GM12872 (cell line): ENCODE results near the gene NCBP3.

Source experiments
- TF ChIP-seq, protein P1 (sequence below): IDR thresholded peaks from 3 replicates; pipeline ENCODE4 v1.5.1; 2011; ENCODE audit warnings: low read depth, mild to moderate bottlenecking, low read length, moderate library complexity; ENCODE audit not compliant: insufficient read depth

The NCBP3 gene

DNA sequence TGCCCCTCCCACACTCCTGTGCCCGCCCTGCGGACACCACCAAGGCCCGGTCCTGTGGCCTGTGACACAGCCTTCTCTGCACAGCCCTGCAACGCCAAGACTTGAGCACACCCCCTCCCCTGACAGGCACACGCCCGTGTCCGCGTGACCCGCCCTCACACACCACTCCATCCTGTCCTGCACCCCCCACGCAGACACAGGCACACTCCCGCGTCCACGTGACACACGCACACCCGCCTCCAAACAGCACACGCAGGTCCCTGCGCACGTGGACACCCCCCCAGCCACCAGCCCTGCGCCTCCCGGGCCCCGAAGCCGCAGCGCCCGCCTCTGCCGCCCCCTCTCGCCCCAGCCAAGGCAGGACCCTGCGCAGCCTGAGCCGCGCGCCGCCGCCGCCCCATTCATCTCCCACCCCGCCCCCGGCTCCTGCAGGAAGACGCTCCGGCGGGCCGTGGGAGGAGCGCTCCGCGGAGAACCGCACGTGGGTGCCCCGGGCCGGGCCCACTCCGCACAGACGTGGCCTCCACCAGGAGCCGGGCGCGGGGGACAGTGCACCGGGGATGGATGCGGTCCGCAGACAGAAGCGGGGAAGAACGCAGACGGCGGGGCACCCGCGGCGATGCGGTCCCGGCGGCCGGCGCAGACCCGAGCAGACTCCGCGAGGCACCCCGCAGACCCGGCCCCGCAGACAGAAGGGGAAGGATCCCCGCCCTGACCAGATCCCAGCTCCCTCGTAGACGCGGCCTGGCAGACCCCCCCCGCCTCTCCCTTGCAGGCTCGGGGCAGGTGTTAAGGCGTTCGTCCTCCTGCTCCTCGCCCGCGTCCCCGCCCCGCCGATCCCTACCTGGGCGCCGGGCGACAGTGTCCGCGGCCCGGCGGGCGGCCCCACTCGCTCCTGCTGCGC, 46.3 kb upstream of the NCBP3 start:
- TF ChIP-seq, protein P1, sequence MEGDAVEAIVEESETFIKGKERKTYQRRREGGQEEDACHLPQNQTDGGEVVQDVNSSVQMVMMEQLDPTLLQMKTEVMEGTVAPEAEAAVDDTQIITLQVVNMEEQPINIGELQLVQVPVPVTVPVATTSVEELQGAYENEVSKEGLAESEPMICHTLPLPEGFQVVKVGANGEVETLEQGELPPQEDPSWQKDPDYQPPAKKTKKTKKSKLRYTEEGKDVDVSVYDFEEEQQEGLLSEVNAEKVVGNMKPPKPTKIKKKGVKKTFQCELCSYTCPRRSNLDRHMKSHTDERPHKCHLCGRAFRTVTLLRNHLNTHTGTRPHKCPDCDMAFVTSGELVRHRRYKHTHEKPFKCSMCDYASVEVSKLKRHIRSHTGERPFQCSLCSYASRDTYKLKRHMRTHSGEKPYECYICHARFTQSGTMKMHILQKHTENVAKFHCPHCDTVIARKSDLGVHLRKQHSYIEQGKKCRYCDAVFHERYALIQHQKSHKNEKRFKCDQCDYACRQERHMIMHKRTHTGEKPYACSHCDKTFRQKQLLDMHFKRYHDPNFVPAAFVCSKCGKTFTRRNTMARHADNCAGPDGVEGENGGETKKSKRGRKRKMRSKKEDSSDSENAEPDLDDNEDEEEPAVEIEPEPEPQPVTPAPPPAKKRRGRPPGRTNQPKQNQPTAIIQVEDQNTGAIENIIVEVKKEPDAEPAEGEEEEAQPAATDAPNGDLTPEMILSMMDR: no peak

DNA sequence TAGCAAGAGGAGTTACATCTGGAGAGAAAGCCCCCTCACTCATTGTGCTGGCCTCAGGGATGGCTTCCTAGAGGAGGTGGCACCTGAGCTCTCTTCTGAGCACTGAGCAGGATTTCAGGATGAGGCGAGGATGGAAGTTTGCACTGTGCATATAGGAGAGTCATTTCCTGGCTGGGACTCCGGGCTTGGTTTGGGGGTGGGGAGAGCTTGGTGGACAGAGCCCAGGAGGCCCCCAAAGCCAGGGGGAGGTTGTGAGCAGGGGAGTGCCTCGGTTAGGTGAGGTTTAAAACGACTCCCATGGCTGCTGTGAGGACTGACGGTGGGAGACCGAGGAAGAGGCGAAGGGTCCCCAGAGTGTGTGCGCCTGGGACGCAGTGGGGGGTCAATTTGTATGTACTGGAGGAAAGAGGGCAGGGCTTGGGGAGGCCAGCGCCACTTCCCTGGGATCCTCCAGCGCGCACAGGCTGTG, 45.6 kb upstream of the NCBP3 start:
- TF ChIP-seq, protein P1: no peak

DNA sequence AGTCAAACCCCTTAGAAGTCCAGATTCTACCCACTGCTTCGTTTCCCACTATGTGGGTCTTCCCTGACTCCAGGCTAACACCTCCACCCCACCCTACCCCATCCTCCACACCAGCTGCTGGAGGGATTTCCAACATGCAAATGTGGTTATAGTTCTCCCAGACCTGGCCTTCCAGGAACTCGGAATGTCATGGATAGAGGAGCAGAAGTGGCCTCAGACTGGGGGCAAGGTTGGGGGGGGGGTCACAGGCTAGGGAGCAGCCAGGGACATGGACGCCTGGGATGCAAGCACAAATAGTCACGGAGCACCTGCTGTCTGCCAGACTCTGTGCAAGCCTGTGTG, 44.8 kb upstream of the NCBP3 start:
- TF ChIP-seq, protein P1: no peak

DNA sequence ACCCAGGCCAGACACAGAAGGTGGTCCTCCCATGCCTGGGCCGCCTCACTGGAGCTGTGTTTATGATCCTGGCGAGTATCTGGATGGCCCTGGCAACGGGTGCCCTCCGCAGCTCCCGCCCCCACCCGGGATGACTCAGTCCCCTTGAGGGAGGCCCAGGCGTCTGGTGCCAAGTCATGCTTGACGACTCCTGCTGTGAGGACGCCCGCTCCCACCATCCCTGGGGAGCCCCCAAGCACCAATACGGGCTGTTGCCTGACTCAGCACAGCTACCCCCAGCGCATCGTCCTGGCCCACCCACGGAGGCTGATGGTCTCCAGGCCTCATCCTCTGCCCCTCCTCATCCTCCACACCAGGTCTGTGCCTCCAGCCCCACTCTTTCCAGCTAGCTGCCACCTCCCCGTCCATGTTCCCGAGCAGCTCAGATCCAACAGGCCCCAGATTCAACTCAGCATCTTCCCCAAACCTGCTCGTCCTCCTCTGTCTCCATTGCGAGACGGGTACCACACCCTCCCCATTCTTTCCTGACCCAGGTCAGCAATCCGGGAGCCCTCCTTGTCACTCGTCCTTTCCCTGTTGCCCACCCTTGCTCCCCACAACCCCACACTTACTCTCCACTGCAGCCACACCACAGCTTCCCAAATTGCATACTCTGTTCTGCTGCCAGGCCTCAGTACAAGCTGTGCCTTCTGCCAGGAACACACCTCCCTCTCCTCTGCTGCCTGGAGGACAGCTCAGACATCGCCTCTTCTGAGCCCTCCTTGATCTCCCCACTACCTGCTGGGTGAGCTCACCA, 44.2 kb upstream of the NCBP3 start:
- TF ChIP-seq, protein P1: no peak

DNA sequence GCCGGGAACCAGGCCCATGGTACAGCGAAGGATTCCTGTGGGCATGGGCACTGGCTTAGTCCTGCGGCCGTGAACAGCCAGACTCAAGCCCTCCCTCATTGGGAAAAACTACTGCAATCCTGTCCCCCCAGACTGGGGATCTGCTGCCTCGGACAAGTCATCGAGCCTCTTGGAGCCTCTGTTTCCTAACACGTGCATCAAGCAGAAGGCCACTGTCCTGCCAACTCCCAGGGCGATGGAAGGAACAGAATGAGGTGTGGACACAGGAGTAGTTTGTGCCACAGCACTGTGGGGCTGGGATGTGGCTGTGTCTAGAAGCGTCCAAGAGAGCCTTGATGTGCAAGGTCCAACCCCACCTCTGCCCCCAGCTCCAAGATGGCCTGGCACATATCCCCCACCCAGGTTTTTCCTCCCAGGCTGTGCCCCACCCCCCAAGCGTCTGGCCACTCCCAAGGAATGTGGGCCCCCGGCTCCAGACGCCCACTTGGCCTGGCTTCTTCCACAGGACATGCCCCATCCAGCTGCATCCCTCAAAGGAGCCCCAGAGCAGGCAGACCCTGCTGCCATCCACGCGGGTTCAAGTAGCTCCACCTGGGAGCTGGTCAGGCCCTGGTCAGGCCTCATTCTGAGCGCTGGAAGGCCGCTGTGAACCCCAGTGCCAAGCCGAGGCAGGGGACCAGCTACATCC, 43.4 kb upstream of the NCBP3 start:
- TF ChIP-seq, protein P1: no peak

DNA sequence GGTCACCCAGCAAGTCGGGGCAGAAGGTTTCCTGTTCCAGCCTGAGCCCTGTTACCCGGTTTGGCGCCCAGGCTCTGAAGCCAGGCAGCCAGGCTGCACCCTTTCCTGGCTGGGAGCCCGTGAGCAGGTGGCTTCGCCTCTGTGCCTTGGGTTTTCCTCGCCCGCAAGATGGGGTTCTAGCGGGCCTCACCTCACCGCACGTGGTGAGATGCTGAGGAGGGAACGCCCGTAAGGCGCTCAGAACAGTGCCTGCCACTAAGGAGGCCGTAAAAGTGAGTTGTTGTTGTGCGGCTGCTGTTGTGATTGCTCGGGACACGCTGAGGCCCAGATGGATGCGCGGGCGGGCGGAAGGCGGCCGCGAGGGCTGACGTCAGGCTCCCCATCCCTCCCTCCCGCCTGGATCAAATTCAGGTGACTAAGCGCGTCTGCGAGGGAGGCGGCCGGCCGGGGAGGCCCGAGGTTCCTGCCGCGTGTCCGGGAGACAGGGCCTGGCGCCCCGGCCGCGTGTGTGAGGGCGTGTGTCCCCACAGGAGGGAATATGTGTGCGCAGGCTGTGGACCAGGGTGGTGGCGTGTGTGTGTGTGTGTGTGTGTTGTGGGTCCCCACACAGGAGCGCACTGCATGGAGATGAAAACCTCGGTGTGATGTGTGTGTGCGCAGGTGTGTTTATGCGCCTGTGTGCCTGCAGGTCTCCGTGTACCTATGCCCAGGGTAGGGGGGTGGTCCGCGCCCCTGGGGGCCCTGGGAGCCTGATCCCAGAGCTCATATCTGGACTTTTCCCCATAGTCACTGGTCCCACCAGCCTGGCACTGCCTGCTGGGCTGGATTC, 42.5 kb upstream of the NCBP3 start:
- TF ChIP-seq, protein P1: no peak

DNA sequence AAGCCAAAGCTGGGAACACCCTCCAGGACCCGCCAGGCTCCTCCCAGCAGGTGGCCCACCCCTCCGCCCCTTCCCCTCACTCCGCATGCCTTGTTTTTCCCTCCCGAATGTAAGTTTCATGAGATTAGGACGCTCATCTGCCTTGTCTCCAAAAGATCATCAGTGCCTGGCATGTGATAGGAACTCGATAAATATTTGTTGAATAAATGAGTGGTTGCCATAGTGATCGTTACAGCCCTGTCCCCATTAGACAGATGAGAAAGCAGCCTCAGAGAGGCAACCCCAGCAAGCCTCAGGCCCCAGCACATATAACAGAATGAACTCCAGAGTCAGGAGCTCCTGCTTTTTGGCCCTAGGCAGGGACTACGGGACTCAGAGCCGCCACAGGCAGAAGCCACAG, 41.8 kb upstream of the NCBP3 start:
- TF ChIP-seq, protein P1: no peak
